Endothelial cell of umbilical vein (primary cell): ENCODE data around the gene RANGAP1. TPM values are rescaled to one million over a fixed set of nuclear protein-coding genes. Genes with fewer than 3 reads are reported as not detected.

Source experiments
- BruUV-seq: library from RNA; stranded (reverse); fragments of 400-500 nt; replicated peaks from 2 replicates; lab custom pipeline; 2021; lab: Mats Ljungman, UMichigan
- CTCF ChIA-PET: fragments of 300-600, 350-600 bp; sonication (Branson Sonifier 250); formaldehyde crosslinking; loops from one replicate; lab custom pipeline; 2021; ENCODE audit warnings: antibody characterized with exemption, inconsistent platforms; lab: Charles Lee
- POLR2A ChIA-PET: fragments of 300-600, 350-600 bp; sonication (Branson Sonifier 250); formaldehyde crosslinking; loops from one replicate; lab custom pipeline; 2021; ENCODE audit warnings: antibody characterized with exemption, inconsistent platforms; lab: Charles Lee
- DNase-seq: peaks from one replicate; pipeline ENCODE4 v3.0.0-alpha.2; 2011; ENCODE audit warnings: low read depth, low spot score
- FAIRE-seq: peaks from 2 replicates; lab custom pipeline; 2011; peaks lifted over from hg19 to GRCh38; lab: Jason Lieb, UNC
- H2AFZ ChIP-seq: 2 replicates; pipeline ENCODE4 v1.6.0; 2012; ENCODE audit warnings: low read depth, low read length, control low read depth, inconsistent platforms
- H3K27ac ChIP-seq: 2 replicates; pipeline ENCODE4 v1.5.1; 2011; ENCODE audit warnings: low read depth, mild to moderate bottlenecking, control low read depth, low read length, moderate library complexity; ENCODE audit not compliant: insufficient read depth
- H3K27me3 ChIP-seq, 2 experiments: 2 replicates each; pipeline versions ENCODE4 v1.6.0 to v1.6.1; 2011; ENCODE audit warnings: low read length in 2 of 2, mixed read lengths in 1 of 2; ENCODE audit not compliant: control insufficient read depth in 2 of 2, insufficient read depth in 2 of 2
- H3K36me3 ChIP-seq, 2 experiments: 2 replicates in 1 of 2; 3 replicates in 1 of 2; pipeline ENCODE4 v1.5.1; 2011; ENCODE audit warnings: low read length in 2 of 2, mild to moderate bottlenecking in 1 of 2, moderate library complexity in 1 of 2; ENCODE audit not compliant: control insufficient read depth in 2 of 2, insufficient read depth in 2 of 2; ENCODE audit errors: extremely low read depth in 1 of 2
- H3K4me1 ChIP-seq: 3 replicates; pipeline ENCODE4 v1.5.1; 2011; ENCODE audit warnings: mild to moderate bottlenecking, low read length; ENCODE audit not compliant: control insufficient read depth, insufficient read depth; ENCODE audit errors: extremely low read depth
- H3K4me2 ChIP-seq: 2 replicates; pipeline ENCODE4 v1.6.1; 2011; ENCODE audit warnings: low read length, control low read depth, mixed read lengths; ENCODE audit not compliant: insufficient read depth
- H3K4me3 ChIP-seq, 3 experiments: fragments of 200-600 bp in 1 of 3; sonication (generic), shearing (Covaris generic) in 1 of 3; replicated peaks in 1 of 3; 2 replicates each; pipeline ENCODE4 v1.5.1; 2011 to 2016; ENCODE audit warnings: control low read depth in 3 of 3, low read length in 3 of 3, mild to moderate bottlenecking in 2 of 3, inconsistent platforms in 1 of 3, low read depth in 1 of 3, moderate library complexity in 1 of 3; ENCODE audit not compliant: insufficient read depth in 1 of 3
- H3K79me2 ChIP-seq: 2 replicates; pipeline ENCODE4 v1.6.0; 2012; ENCODE audit warnings: low read length, inconsistent platforms; ENCODE audit not compliant: control insufficient read depth, insufficient read depth
- H3K9ac ChIP-seq: replicated peaks from 2 replicates; pipeline ENCODE3; 2011; ENCODE audit warnings: low read length, control low read depth; ENCODE audit not compliant: insufficient read depth; ENCODE audit errors: extremely low read depth
- H3K9me1 ChIP-seq: replicated peaks from 3 replicates; pipeline ENCODE4 v1.6.0; 2011; ENCODE audit warnings: mild to moderate bottlenecking, low read length; ENCODE audit not compliant: control insufficient read depth, insufficient read depth; ENCODE audit errors: extremely low read depth
- H3K9me3 ChIP-seq: replicated peaks from 2 replicates; pipeline ENCODE4 v1.5.1; 2012; ENCODE audit warnings: low read length, inconsistent platforms; ENCODE audit not compliant: control insufficient read depth, insufficient read depth
- H4K20me1 ChIP-seq: replicated peaks from 2 replicates; pipeline ENCODE3; 2011; ENCODE audit warnings: mild to moderate bottlenecking, low read length; ENCODE audit not compliant: control insufficient read depth, insufficient read depth; ENCODE audit errors: extremely low read depth
- EZH2 ChIP-seq: IDR thresholded peaks from 2 replicates; pipeline ENCODE4 v1.6.1; 2012; ENCODE audit warnings: borderline replicate concordance, low read depth, mild to moderate bottlenecking, moderate library complexity, low read length, inconsistent platforms; ENCODE audit not compliant: severe bottlenecking
- FOS ChIP-seq: IDR thresholded peaks from 2 replicates; pipeline ENCODE4 v1.6.1; 2011; ENCODE audit warnings: mild to moderate bottlenecking, low read length, moderate library complexity, borderline replicate concordance; ENCODE audit not compliant: insufficient read depth
- GATA2 ChIP-seq: IDR thresholded peaks from 2 replicates; pipeline ENCODE4 v1.7.0; 2011; ENCODE audit warnings: low read depth, mild to moderate bottlenecking, moderate library complexity, mixed read lengths, low read length; ENCODE audit not compliant: insufficient read length, insufficient read depth
- JUN ChIP-seq: IDR thresholded peaks from 2 replicates; pipeline ENCODE4 v1.6.1; 2011; ENCODE audit warnings: borderline replicate concordance, low read depth; ENCODE audit not compliant: insufficient read length, insufficient read depth
- MAX ChIP-seq: IDR thresholded peaks from 2 replicates; pipeline ENCODE4 v1.6.1; 2011; ENCODE audit not compliant: insufficient read depth, insufficient read length
- MYC ChIP-seq: IDR thresholded peaks from one replicate; pipeline ENCODE4 v1.6.1; 2011; ENCODE audit warnings: mild to moderate bottlenecking, low read depth, low read length
- POLR2A ChIP-seq: IDR thresholded peaks from 2 replicates; pipeline ENCODE4 v1.6.1; 2012; ENCODE audit warnings: low read depth, mild to moderate bottlenecking, control low read depth, low read length
- POLR2AphosphoS5 ChIP-seq: IDR thresholded peaks from 2 replicates; pipeline ENCODE4 v1.6.1; 2012; ENCODE audit warnings: low read depth, mild to moderate bottlenecking, control low read depth, low read length, moderate library complexity; ENCODE audit not compliant: insufficient read depth
- dilution Hi-C: fragments of 300-500 bp; cut with MboI; formaldehyde crosslinking; loops from one replicate; pipeline ENCODE4 v1.15.0; 2019; ENCODE audit warnings: low sequenced_read_pairs; ENCODE audit not compliant: extremely low pct_ligation_motif_present
- intact Hi-C: fragments of 100-400 bp; cut with micrococcal nuclease; formaldehyde crosslinking; loops from one replicate; pipeline ENCODE4 v1.10.0; 2022
- polyA plus RNA-seq, 4 experiments: library from polyadenylated mRNA; depleted of rRNA in 3 of 4; stranded (reverse) in 3 of 4; unstranded in 1 of 4; fragments of >200 nt; gene quantifications; 2 replicates each; pipeline versions ENCODE4 v1.2.1 to v1.2.3, GENCODE V29; 2011 to 2012; ENCODE audit warnings: missing spikeins in 1 of 4
- total RNA-seq: library from RNA; stranded (reverse); gene quantifications from 2 replicates; pipeline ENCODE4 v1.2.3, GENCODE V29; 2021
- TF ChIP-seq, protein P1 (sequence below), 2 donors: IDR thresholded peaks; 1 replicate in 1 of 2; 2 replicates in 1 of 2; pipeline ENCODE4 v1.5.1; 2011; ENCODE audit warnings: low read length in 2 of 2, mild to moderate bottlenecking in 2 of 2, moderate library complexity in 2 of 2, control low read depth in 1 of 2, inconsistent platforms in 1 of 2, low read depth in 1 of 2; ENCODE audit not compliant: insufficient read depth in 1 of 2; ENCODE audit errors: extremely low read depth in 1 of 2

Gene RANGAP1
- total and polyA plus RNA-seq, 2 donors (not counting 3 experiments of a cell fraction or from before 2014, with no cell fraction given): 169 to 182 TPM

GRCh38 chr22:41310336-41310735 is 24.3 kb upstream of the RANGAP1 start:
- intact Hi-C loops: no loop called here
- dilution Hi-C loops: no loop called here
- Histone ChIP-seq H3K9me3 (no peaks in the 10 kb centered on the region), H4K20me1 (peaks cover 2% of the 10 kb centered on the region), H3K79me2 (peaks cover 82% of the 10 kb centered on the region), H2AFZ (no peak overlapping the region), H3K4me1 (peaks cover 10% of the 10 kb centered on the region), H3K4me2 (no peak overlapping the region), H3K9me1 (no peaks in the 10 kb centered on the region), H3K27me3 (no peaks in the 10 kb centered on the region), H3K9ac (no peak overlapping the region), H3K27ac (no peak overlapping the region), H3K36me3 (peaks cover 4 to 7% of the 10 kb centered on the region in 2 experiments), H3K4me3 (no peak overlapping the region)
- BruUV-seq: no TSS peak
- ChIA-PET POLR2A (no interaction called here), CTCF (no interaction called here)
- no peak for TF ChIP-seq MYC
- TF ChIP-seq GATA2: no peak
- no peak for TF ChIP-seq FOS
- TF ChIP-seq, protein P1, sequence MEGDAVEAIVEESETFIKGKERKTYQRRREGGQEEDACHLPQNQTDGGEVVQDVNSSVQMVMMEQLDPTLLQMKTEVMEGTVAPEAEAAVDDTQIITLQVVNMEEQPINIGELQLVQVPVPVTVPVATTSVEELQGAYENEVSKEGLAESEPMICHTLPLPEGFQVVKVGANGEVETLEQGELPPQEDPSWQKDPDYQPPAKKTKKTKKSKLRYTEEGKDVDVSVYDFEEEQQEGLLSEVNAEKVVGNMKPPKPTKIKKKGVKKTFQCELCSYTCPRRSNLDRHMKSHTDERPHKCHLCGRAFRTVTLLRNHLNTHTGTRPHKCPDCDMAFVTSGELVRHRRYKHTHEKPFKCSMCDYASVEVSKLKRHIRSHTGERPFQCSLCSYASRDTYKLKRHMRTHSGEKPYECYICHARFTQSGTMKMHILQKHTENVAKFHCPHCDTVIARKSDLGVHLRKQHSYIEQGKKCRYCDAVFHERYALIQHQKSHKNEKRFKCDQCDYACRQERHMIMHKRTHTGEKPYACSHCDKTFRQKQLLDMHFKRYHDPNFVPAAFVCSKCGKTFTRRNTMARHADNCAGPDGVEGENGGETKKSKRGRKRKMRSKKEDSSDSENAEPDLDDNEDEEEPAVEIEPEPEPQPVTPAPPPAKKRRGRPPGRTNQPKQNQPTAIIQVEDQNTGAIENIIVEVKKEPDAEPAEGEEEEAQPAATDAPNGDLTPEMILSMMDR (IDR thresholded peaks at IDR 0.05; ENCODE audit: extremely low read depth in 1 of 2, insufficient read depth in 1 of 2, low read depth in 1 of 2, low read length in 2 of 2): no peak
- TF ChIP-seq POLR2A: no peak
- TF ChIP-seq MAX: no peak
- TF ChIP-seq EZH2: no peak
- TF ChIP-seq POLR2AphosphoS5: no peak
- no peak for TF ChIP-seq JUN
- DNase-seq: no peak
- no peak for FAIRE-seq
